ENCODE measurements around the gene PTPRR.

DNA sequence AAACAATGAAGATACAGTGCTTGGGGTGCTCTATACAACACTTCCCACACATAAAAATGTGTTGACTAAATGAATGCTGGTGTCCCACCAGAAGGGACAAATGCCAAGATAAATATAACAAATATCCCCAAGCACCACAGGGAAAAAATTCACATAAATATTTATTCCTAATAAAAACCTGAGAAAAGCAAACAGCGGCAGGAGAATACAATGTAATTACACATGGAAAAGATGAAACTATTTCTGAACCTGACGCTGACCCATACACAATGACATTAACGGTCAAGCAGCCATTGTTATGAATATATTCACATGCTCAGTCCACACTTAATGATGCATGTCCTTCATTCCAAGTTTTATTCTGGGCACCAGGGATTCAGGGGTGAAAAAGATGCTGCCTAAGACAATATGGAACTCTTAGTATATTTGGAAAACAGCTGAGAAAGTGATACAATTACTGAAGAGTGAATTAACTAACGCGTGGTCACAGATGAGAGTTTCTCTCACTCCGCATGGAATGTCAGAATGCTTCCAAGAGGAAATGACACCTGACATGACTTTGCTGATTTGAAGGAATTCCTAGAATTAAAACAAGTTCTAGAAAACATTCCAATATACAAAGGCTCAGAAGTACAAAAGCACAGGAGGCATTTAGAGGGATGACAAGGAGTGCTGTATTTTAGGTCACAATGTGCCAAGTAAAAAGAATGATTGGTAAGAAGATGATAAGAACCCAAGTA, 27.9 kb upstream of the PTPRR start:
- TF ChIP-seq ZNF8 (CRISPR knock-in tag; IDR thresholded peaks at IDR 0.05) = no peak
- TF ChIP-seq, protein P1, sequence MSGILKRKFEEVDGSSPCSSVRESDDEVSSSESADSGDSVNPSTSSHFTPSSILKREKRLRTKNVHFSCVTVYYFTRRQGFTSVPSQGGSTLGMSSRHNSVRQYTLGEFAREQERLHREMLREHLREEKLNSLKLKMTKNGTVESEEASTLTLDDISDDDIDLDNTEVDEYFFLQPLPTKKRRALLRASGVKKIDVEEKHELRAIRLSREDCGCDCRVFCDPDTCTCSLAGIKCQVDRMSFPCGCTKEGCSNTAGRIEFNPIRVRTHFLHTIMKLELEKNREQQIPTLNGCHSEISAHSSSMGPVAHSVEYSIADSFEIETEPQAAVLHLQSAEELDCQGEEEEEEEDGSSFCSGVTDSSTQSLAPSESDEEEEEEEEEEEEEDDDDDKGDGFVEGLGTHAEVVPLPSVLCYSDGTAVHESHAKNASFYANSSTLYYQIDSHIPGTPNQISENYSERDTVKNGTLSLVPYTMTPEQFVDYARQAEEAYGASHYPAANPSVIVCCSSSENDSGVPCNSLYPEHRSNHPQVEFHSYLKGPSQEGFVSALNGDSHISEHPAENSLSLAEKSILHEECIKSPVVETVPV (CRISPR knock-in tag; IDR thresholded peaks at IDR 0.05) = no peak
- TF ChIP-seq BACH2 (CRISPR knock-in tag; IDR thresholded peaks at IDR 0.05; ENCODE audit: borderline replicate concordance) = no peak
- no peak for TF ChIP-seq TOX (CRISPR knock-in tag; IDR thresholded peaks at IDR 0.05; ENCODE audit: borderline replicate concordance)
- no peak for TF ChIP-seq ZNF565 (CRISPR knock-in tag; conservative IDR thresholded peaks at IDR 0.05; ENCODE audit: low read depth)
- TF ChIP-seq, protein P2, sequence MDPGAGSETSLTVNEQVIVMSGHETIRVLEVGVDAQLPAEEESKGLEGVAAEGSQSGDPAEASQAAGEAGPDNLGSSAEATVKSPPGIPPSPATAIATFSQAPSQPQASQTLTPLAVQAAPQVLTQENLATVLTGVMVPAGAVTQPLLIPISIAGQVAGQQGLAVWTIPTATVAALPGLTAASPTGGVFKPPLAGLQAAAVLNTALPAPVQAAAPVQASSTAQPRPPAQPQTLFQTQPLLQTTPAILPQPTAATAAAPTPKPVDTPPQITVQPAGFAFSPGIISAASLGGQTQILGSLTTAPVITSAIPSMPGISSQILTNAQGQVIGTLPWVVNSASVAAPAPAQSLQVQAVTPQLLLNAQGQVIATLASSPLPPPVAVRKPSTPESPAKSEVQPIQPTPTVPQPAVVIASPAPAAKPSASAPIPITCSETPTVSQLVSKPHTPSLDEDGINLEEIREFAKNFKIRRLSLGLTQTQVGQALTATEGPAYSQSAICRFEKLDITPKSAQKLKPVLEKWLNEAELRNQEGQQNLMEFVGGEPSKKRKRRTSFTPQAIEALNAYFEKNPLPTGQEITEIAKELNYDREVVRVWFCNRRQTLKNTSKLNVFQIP (CRISPR knock-in tag; IDR thresholded peaks at IDR 0.05; ENCODE audit: borderline replicate concordance, low read depth) = no peak
- no peak for TF ChIP-seq ARNTL (CRISPR knock-in tag; IDR thresholded peaks at IDR 0.05; ENCODE audit: borderline replicate concordance, low read depth)
- TF ChIP-seq, protein P3, sequence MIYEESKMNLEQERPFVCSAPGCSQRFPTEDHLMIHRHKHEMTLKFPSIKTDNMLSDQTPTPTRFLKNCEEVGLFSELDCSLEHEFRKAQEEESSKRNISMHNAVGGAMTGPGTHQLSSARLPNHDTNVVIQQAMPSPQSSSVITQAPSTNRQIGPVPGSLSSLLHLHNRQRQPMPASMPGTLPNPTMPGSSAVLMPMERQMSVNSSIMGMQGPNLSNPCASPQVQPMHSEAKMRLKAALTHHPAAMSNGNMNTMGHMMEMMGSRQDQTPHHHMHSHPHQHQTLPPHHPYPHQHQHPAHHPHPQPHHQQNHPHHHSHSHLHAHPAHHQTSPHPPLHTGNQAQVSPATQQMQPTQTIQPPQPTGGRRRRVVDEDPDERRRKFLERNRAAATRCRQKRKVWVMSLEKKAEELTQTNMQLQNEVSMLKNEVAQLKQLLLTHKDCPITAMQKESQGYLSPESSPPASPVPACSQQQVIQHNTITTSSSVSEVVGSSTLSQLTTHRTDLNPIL (CRISPR knock-in tag; IDR thresholded peaks at IDR 0.05; ENCODE audit: low read depth) = no peak
- TF ChIP-seq ZFP3 (CRISPR knock-in tag; IDR thresholded peaks at IDR 0.05) = no peak
- TF ChIP-seq RARB (CRISPR knock-in tag; IDR thresholded peaks at IDR 0.05) = no peak

Measured in SK-N-SH treated with all-trans-retinoic acid at 6 μM for 48 hours (cell line).